Measurements from ENCODE around the gene FAM53A.

GRCh38 chr4:1732911-1733310 is 48.8 kb upstream of the FAM53A start:
- TF ChIP-seq, protein P1, sequence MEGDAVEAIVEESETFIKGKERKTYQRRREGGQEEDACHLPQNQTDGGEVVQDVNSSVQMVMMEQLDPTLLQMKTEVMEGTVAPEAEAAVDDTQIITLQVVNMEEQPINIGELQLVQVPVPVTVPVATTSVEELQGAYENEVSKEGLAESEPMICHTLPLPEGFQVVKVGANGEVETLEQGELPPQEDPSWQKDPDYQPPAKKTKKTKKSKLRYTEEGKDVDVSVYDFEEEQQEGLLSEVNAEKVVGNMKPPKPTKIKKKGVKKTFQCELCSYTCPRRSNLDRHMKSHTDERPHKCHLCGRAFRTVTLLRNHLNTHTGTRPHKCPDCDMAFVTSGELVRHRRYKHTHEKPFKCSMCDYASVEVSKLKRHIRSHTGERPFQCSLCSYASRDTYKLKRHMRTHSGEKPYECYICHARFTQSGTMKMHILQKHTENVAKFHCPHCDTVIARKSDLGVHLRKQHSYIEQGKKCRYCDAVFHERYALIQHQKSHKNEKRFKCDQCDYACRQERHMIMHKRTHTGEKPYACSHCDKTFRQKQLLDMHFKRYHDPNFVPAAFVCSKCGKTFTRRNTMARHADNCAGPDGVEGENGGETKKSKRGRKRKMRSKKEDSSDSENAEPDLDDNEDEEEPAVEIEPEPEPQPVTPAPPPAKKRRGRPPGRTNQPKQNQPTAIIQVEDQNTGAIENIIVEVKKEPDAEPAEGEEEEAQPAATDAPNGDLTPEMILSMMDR (conservative IDR thresholded peaks at IDR 0.05), result no peak
- TF ChIP-seq ZFX (IDR thresholded peaks at IDR 0.05), result no peak
